Keratinocyte (primary cell): ENCODE measurements around the gene PRM2. TPM values are rescaled to one million over a fixed set of nuclear protein-coding genes. Genes with fewer than 3 reads are reported as not detected.
"Not testable (repeated sequence)": the region's sequence is repeated elsewhere in the genome, so short reads cannot be mapped to it uniquely, and the experiment has no call there.

Experiments
- DNase-seq: peaks from one replicate; pipeline ENCODE4 v3.0.0-alpha.2; 2011; ENCODE audit warnings: low read depth, missing footprints, low spot score
- FAIRE-seq: peaks from 2 replicates; lab custom pipeline; 2011; peaks lifted over from hg19 to GRCh38; lab: Jason Lieb, UNC
- H2AFZ ChIP-seq: 2 replicates; pipeline ENCODE4 v1.6.0; 2012; ENCODE audit warnings: low read length, control low read depth, inconsistent platforms; ENCODE audit not compliant: control insufficient read depth
- H3K27ac ChIP-seq: 2 replicates; pipeline ENCODE4 v1.5.1; 2011; ENCODE audit warnings: low read length; ENCODE audit not compliant: control insufficient read depth, insufficient read depth
- H3K27me3 ChIP-seq: 3 replicates; pipeline ENCODE4 v1.6.0; 2011; ENCODE audit warnings: low read length; ENCODE audit not compliant: control insufficient read depth, insufficient read depth; ENCODE audit errors: extremely low read depth
- H3K36me3 ChIP-seq, 2 experiments: 2 replicates in 1 of 2; 3 replicates in 1 of 2; pipeline ENCODE4 v1.5.1; 2011; ENCODE audit warnings: low read length in 2 of 2, mild to moderate bottlenecking in 1 of 2; ENCODE audit not compliant: control insufficient read depth in 2 of 2, insufficient read depth in 2 of 2; ENCODE audit errors: extremely low read depth in 1 of 2
- H3K4me1 ChIP-seq: 3 replicates; pipeline ENCODE4 v1.5.1; 2011; ENCODE audit warnings: low read length; ENCODE audit not compliant: control insufficient read depth, insufficient read depth; ENCODE audit errors: extremely low read depth
- H3K4me2 ChIP-seq: 3 replicates; pipeline ENCODE4 v1.6.0; 2011; ENCODE audit warnings: low read depth, low read length; ENCODE audit not compliant: control insufficient read depth, insufficient read depth; ENCODE audit errors: extremely low read depth
- H3K4me3 ChIP-seq, 3 experiments: fragments of 200-600 bp in 1 of 3; sonication (generic) in 1 of 3; 2 replicates in 2 of 3; 3 replicates in 1 of 3; pipeline ENCODE4 v1.5.1; 2011 to 2016; ENCODE audit warnings: low read length in 3 of 3, mild to moderate bottlenecking in 3 of 3, control low read depth in 2 of 3, inconsistent platforms in 1 of 3, low read depth in 1 of 3, mixed read lengths in 1 of 3, mixed run types in 1 of 3, moderate library complexity in 1 of 3; ENCODE audit not compliant: control insufficient read depth in 2 of 3, insufficient read depth in 2 of 3; ENCODE audit errors: extremely low read depth in 1 of 3
- H3K79me2 ChIP-seq: 2 replicates; pipeline ENCODE4 v1.6.0; 2012; ENCODE audit warnings: low read length; ENCODE audit not compliant: control insufficient read depth, insufficient read depth
- H3K9ac ChIP-seq: 3 replicates; pipeline ENCODE4 v1.6.0; 2011; ENCODE audit warnings: low read length; ENCODE audit not compliant: control insufficient read depth, insufficient read depth; ENCODE audit errors: extremely low read depth
- H3K9me1 ChIP-seq: 3 replicates; pipeline ENCODE4 v1.6.0; 2011; ENCODE audit warnings: low read length; ENCODE audit not compliant: control insufficient read depth, insufficient read depth; ENCODE audit errors: extremely low read depth
- H3K9me3 ChIP-seq: 2 replicates; pipeline ENCODE4 v1.5.1; 2012; ENCODE audit warnings: low read depth, low read length; ENCODE audit not compliant: control insufficient read depth
- H4K20me1 ChIP-seq: 3 replicates; pipeline ENCODE4 v1.6.0; 2011; ENCODE audit warnings: low read length; ENCODE audit not compliant: control insufficient read depth, insufficient read depth; ENCODE audit errors: extremely low read depth
- EZH2 ChIP-seq: IDR thresholded peaks from one replicate; pipeline ENCODE4 v1.6.1; 2012; ENCODE audit warnings: inconsistent platforms, mild to moderate bottlenecking, low read length, moderate library complexity
- dilution Hi-C: fragments of 300-500 bp; cut with MboI; formaldehyde crosslinking; loops from one replicate; pipeline ENCODE4 v1.7.0; 2020; ENCODE audit warnings: low sequenced_read_pairs; ENCODE audit not compliant: extremely low pct_ligation_motif_present
- polyA plus RNA-seq, 5 experiments: library from polyadenylated mRNA; depleted of rRNA in 3 of 5; stranded (reverse) in 3 of 5; stranded (forward) in 1 of 5; unstranded in 1 of 5; fragments of >200 nt; gene quantifications; 1 replicate in 1 of 5; 2 replicates in 3 of 5; 3 replicates in 1 of 5; pipeline versions ENCODE4 v1.2.1 to v1.2.3, GENCODE V29; 2011 to 2012; ENCODE audit warnings: missing spikeins in 2 of 5, low read depth in 1 of 5, low replicate concordance in 1 of 5
- TF ChIP-seq, protein P1 (sequence below), 3 experiments: IDR thresholded peaks in 1 of 3; conservative IDR thresholded peaks in 1 of 3; optimal IDR thresholded peaks in 1 of 3; 2 replicates in 2 of 3; 3 replicates in 1 of 3; pipeline versions ENCODE3 to v1.5.1; 2011; ENCODE audit warnings: low read length in 3 of 3, mild to moderate bottlenecking in 3 of 3, moderate library complexity in 2 of 3, control low read depth in 1 of 3, inconsistent platforms in 1 of 3; ENCODE audit not compliant: insufficient read depth in 2 of 3; ENCODE audit errors: extremely low read depth in 1 of 3

Gene PRM2
- polyA plus RNA-seq, 1 donor (not counting 4 experiments of a cell fraction or from before 2014, with no cell fraction given), result not detected

DNA sequence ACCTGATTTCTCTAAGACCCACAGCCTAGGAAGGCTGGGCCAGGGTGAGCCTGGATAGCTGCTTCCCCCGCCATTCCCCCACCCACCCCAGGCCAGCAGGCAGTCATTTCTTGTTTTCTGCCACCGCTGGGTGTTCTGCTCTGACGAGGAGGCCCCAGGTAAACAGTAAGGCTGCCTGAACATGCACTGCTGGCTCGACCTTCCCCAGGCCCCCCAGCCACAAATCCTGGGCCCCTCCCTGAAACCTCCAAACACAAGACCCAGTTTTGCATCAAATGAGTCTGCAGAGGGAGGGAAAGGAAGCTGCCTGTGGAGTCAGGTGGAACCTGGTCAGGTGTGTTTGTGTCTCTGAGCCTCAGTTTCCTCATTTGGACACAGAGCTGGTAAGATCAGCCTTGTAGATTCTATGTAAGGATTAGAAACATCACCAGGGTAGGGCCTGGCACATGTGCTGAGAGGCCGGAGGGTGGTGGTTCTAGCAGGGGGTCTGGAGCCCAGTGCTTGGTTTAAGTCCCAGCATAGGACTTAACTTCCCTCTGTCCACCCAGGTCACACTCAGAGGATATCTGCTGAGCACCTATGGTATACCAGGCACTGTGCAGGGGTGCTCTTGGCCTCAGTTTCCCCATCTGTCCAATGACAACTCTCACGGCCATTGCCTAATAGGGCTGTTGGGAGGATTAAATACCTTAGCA, 23.7 kb upstream of the PRM2 start:
- no peak overlapping the region for H3K4me2 ChIP-seq
- H2AFZ ChIP-seq, result no peak overlapping the region
- H3K9ac ChIP-seq, result no peak overlapping the region
- H4K20me1 ChIP-seq, result no peaks in the 10 kb centered on the region
- no peak overlapping the region for H3K4me3 ChIP-seq
- DNase-seq (no peak), FAIRE-seq (no peak)
- dilution Hi-C loops, result no loop called here
- H3K4me1 ChIP-seq, result peaks cover 14% of the 10 kb centered on the region
- no peak overlapping the region for H3K27ac ChIP-seq
- TF ChIP-seq, protein P1, sequence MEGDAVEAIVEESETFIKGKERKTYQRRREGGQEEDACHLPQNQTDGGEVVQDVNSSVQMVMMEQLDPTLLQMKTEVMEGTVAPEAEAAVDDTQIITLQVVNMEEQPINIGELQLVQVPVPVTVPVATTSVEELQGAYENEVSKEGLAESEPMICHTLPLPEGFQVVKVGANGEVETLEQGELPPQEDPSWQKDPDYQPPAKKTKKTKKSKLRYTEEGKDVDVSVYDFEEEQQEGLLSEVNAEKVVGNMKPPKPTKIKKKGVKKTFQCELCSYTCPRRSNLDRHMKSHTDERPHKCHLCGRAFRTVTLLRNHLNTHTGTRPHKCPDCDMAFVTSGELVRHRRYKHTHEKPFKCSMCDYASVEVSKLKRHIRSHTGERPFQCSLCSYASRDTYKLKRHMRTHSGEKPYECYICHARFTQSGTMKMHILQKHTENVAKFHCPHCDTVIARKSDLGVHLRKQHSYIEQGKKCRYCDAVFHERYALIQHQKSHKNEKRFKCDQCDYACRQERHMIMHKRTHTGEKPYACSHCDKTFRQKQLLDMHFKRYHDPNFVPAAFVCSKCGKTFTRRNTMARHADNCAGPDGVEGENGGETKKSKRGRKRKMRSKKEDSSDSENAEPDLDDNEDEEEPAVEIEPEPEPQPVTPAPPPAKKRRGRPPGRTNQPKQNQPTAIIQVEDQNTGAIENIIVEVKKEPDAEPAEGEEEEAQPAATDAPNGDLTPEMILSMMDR (optimal IDR thresholded peaks at IDR 0.05 in 1 of 3, IDR thresholded peaks at IDR 0.05 in 1 of 3, conservative IDR thresholded peaks at IDR 0.05 in 1 of 3; ENCODE audit: extremely low read depth in 1 of 3, insufficient read depth in 2 of 3, low read length in 3 of 3), result no peak
- TF ChIP-seq EZH2, result no peak
- no peaks in the 10 kb centered on the region for H3K9me1 ChIP-seq
- no peaks in the 10 kb centered on the region for H3K36me3 ChIP-seq
- no peaks in the 10 kb centered on the region for H3K9me3 ChIP-seq
- H3K27me3 ChIP-seq, result no peaks in the 10 kb centered on the region
- H3K79me2 ChIP-seq, result no peaks in the 10 kb centered on the region

DNA sequence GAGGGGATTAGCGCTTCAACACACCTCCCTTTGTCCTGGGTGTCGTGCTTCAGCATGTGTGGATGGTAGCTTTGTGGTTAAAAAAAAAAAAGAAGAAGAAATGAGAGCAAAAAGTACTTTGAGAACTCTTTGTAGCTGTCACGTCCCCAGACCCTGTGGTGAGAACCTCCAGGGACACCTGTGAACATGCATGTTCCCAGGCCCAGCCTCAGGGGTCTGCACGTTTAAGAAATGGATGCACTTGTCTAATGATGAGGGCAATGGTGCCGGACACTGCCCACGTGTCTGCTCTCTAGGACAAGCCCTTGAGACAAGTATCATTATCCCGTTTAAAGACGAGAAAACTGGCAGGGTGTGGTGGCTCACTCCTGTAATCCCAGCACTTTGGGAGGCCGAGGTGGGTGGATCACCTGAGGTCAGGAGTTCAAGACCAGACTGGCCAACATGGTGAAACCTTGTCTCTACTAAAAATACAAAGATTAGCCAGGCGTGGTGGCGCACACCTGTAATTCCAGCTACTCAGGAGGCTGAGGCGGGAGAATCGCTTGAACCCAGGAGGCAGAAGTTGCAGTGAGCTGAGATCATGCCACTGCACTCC, 22.8 kb upstream of the PRM2 start:
- H2AFZ ChIP-seq, H4K20me1 ChIP-seq, H3K79me2 ChIP-seq, H3K9me1 ChIP-seq, H3K9me3 ChIP-seq, H3K27ac ChIP-seq, FAIRE-seq, H3K36me3 ChIP-seq, H3K4me3 ChIP-seq, H3K4me2 ChIP-seq, H3K9ac ChIP-seq, dilution Hi-C loops, H3K27me3 ChIP-seq, DNase-seq: not testable (repeated sequence)
- peaks cover 14% of the 10 kb centered on the region for H3K4me1 ChIP-seq
